Ramos (cell line): ENCODE results near the gene CXCR1.
"Not testable (repeated sequence)": the region's sequence is repeated elsewhere in the genome, so short reads cannot be mapped to it uniquely, and the experiment has no call there.

Experiments used
- in situ Hi-C: fragments of 300-500 bp; cut with MboI; formaldehyde crosslinking; loops from one replicate; pipeline ENCODE4 v1.14.3; 2022; ENCODE audit warnings: low sequenced_read_pairs; ENCODE audit not compliant: unreplicated experiment

Gene CXCR1

GRCh38 chr2:218166791-218167190 lies at the start of gene CXCR1:
CXCR1 (minus strand) TSS chr2:218166962; CDS start chr2:218165211, 1,751 bp downstream.
- in situ Hi-C loops, result no loop called here

GRCh38 chr2:218216336-218216673 lies 49.5 kb upstream of the CXCR1 start:
- in situ Hi-C loops, result no loop called here

GRCh38 chr2:218214116-218214515 lies 47.4 kb upstream of the CXCR1 start:
- in situ Hi-C loops, result no loop called here

- in situ Hi-C loops, result no loop called here
Observed at GRCh38 chr2:218209078-218209477, 42.3 kb upstream of the CXCR1 start.

- in situ Hi-C loops, result no loop called here
Observed at GRCh38 chr2:218202266-218202665, 35.5 kb upstream of the CXCR1 start.

GRCh38 chr2:218196974-218197373 lies 30.2 kb upstream of the CXCR1 start:
- in situ Hi-C loops, result no loop called here

- in situ Hi-C loops, result no loop called here
Observed at GRCh38 chr2:218194880-218195279, 28.1 kb upstream of the CXCR1 start.

- in situ Hi-C loops, result no loop called here
Observed at GRCh38 chr2:218193701-218194100, 26.9 kb upstream of the CXCR1 start.

- in situ Hi-C loops, result no loop called here
Observed at GRCh38 chr2:218192902-218193430, 26.2 kb upstream of the CXCR1 start.

- in situ Hi-C loops, result loop anchor here (5.0 kb wide), 1 partner anchor 79 kb away; no protein-coding TSS in a partner anchor
Observed at GRCh38 chr2:218188528-218188927, 21.8 kb upstream of the CXCR1 start.

GRCh38 chr2:218187296-218188015 lies 20.7 kb upstream of the CXCR1 start:
- in situ Hi-C loops, result loop anchor here (5.0 kb wide), 1 partner anchor 80 kb away; no protein-coding TSS in a partner anchor

- in situ Hi-C loops, result loop anchor here (5.0 kb wide), 1 partner anchor 80 kb away; no protein-coding TSS in a partner anchor
Observed at GRCh38 chr2:218186876-218187275, 20.1 kb upstream of the CXCR1 start.

GRCh38 chr2:218186355-218186766 lies 19.6 kb upstream of the CXCR1 start:
- in situ Hi-C loops, result loop anchor here (5.0 kb wide), 1 partner anchor 81 kb away; no protein-coding TSS in a partner anchor

- in situ Hi-C loops, result no loop called here
Observed at GRCh38 chr2:218184331-218184730, 17.6 kb upstream of the CXCR1 start.

- in situ Hi-C loops, result no loop called here
Observed at GRCh38 chr2:218180467-218181114, 13.8 kb upstream of the CXCR1 start.

- in situ Hi-C loops, result no loop called here
Observed at GRCh38 chr2:218179782-218180181, 13.0 kb upstream of the CXCR1 start.

- in situ Hi-C loops, result no loop called here
Observed at GRCh38 chr2:218172845-218173244, 6.1 kb upstream of the CXCR1 start.

- in situ Hi-C loops, result not testable (repeated sequence)
Observed at GRCh38 chr2:218171744-218172143, 5.0 kb upstream of the CXCR1 start.

GRCh38 chr2:218169757-218170546 lies 3.2 kb upstream of the CXCR1 start:
- in situ Hi-C loops, result no loop called here

- in situ Hi-C loops, result no loop called here
Observed at GRCh38 chr2:218168635-218169462, 2.1 kb upstream of the CXCR1 start.
